Activated naive CD4-positive, alpha-beta T cell treated with anti-CD3 and anti-CD28 coated beads, Interleukin-2, amount 50 U/mL, for 24 hours (primary cell): ENCODE results near the gene PSKH1.

Source experiments
- H3K27ac Mint-ChIP-seq: one replicate; pipeline ENCODE4 v1.8.0; 2021; ENCODE audit warnings: mild to moderate bottlenecking, mixed read lengths
- H3K27me3 Mint-ChIP-seq: one replicate; pipeline ENCODE4 v1.8.0; 2021; ENCODE audit warnings: mixed read lengths
- H3K36me3 Mint-ChIP-seq: one replicate; pipeline ENCODE4 v1.8.0; 2021; ENCODE audit warnings: mixed read lengths
- H3K4me1 Mint-ChIP-seq: one replicate; pipeline ENCODE4 v1.8.0; 2021; ENCODE audit warnings: mixed read lengths
- H3K4me3 Mint-ChIP-seq: one replicate; pipeline ENCODE4 v1.8.0; 2021; ENCODE audit warnings: mild to moderate bottlenecking, mixed read lengths
- H3K9me3 Mint-ChIP-seq: one replicate; pipeline ENCODE4 v1.8.0; 2021; ENCODE audit warnings: mixed read lengths

Gene PSKH1

DNA sequence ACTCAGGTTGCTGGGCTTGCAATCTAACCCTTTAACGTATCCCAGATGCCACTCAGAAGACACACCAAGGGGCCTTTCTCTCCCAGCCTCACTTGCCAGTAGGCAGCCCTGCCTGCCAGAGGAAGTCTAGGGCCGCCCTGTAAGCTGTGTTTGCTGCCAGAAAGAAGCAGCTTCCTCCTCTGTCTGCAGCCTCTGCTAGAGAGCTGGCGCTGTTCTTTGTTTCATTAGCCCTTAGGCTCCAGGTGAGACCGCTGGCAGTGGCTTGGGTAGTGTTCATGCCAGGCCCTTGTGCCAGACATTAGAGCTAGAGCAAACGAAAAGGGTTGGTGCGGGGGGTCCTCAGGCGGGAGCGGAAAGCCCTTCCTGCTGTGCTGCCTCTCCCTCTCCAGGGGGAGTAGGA is 29.7 kb downstream of the PSKH1 start:
- peak overlapping the region; percentile 68 for H3K27ac Mint-ChIP-seq
- H3K27me3 Mint-ChIP-seq = no peaks in the 10 kb centered on the region
- peaks cover 17% of the 10 kb centered on the region for H3K4me1 Mint-ChIP-seq
- no peaks in the 10 kb centered on the region for H3K36me3 Mint-ChIP-seq
- H3K4me3 Mint-ChIP-seq = no peak overlapping the region
- no peaks in the 10 kb centered on the region for H3K9me3 Mint-ChIP-seq

- Mint-ChIP-seq H3K9me3 (no peaks in the 10 kb centered on the region), H3K27ac (no peak overlapping the region), H3K4me1 (peaks cover 18% of the 10 kb centered on the region), H3K4me3 (no peak overlapping the region), H3K27me3 (no peaks in the 10 kb centered on the region), H3K36me3 (no peaks in the 10 kb centered on the region)
Measured at GRCh38 chr16:67923414-67924116, 30.5 kb downstream of the PSKH1 start.

DNA sequence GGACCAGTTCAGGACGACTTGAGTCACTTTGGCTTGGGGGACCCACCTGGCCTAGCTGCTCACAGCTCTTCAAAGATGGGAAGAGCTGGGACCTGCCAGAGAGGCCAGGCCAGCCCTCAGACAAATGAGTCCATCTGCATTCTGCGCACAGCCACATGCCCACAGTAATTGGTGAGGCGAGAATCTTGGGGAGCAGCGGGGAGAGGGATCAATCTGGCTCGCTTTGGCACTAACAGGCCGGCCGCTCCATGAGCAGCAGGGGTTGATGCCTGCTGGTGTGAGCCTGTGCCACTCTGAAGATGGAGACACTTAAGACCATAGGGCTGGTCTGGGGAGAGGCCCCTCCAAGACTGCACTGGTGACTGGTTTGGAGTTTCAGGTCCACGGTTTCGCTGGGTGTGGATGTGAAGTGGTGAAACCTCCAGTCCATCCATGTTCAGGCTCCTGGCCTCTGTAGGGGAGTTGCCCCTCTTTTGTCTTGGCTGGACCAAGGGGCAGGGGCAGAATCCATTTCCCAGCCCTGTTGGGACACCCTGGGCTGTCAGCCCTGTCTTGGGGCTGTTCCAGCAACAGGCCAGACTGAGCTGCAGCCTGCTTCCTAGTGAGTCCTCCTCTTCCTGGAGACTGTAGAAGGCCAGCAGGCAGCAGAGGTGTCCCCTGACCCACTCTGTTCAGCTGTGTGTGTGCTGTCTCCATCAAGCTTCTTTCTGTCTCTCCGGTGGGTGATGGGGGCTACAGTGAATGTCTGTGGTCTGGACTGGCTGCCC is 31.3 kb downstream of the PSKH1 start:
- H3K27ac Mint-ChIP-seq = peak overlapping the region; percentile 62
- no peaks in the 10 kb centered on the region for H3K36me3 Mint-ChIP-seq
- H3K4me1 Mint-ChIP-seq = peaks cover 19% of the 10 kb centered on the region
- no peaks in the 10 kb centered on the region for H3K27me3 Mint-ChIP-seq
- H3K9me3 Mint-ChIP-seq = no peaks in the 10 kb centered on the region
- H3K4me3 Mint-ChIP-seq = no peak overlapping the region

DNA sequence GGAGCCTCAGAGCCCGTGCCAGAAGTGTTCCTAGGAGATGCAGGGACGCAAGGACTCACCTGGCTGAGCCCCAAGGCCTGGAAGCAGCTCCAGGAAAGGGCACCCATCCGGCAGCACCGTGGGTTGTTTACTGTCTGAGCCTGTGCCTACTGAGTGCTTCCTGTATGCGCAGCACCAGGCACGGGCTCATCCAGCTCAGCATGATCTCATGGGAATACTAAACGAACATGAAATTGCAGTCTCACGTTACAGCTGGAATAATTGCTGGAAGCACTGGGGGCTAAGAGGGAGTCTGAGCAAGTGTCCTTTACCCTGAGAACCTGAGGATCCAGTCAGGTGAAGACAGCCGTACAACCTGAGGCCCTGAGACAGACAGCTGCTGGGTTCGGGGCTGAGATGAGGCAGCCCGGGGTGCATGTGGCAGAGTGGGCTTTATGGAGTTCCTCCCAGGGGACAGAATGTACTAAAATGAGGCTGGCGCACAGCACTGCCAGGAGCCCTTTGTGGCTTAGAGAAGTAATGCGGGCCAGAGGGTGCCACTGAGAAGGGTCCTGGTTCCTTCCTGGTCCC is 33.2 kb downstream of the PSKH1 start:
- Mint-ChIP-seq H3K4me1 (peaks cover 19% of the 10 kb centered on the region), H3K27me3 (no peaks in the 10 kb centered on the region), H3K27ac (peak overlapping the region; percentile 51), H3K4me3 (no peak overlapping the region), H3K9me3 (no peaks in the 10 kb centered on the region), H3K36me3 (no peaks in the 10 kb centered on the region)

DNA sequence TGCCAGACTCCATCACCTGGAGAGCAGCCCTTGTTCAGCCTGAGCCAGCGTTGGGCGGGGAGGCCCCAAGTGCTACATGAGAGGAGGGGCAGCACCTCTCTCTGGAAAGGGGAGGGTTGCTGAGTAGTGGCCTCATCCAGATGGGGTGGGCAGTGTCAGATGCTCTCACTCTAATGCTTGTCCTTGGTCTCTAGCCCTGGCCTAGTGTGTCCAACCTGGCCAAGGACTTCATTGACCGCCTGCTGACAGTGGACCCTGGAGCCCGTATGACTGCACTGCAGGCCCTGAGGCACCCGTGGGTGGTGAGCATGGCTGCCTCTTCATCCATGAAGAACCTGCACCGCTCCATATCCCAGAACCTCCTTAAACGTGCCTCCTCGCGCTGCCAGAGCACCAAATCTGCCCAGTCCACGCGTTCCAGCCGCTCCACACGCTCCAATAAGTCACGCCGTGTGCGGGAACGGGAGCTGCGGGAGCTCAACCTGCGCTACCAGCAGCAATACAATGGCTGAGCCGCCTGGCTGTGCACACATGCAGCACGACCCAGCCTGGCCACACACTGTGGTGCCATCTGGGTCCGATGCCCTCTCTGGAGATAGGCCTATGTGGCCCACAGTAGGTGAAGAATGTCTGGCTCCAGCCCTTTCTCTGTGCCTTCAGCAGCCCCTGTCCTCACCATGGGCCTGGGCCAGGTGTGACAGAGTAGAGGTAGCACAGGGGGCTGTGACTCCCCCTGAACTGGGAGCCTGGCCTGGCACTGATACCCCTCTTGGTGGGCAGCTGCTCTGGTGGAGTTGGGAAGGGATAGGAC is 34.3 kb downstream of the PSKH1 start:
- Mint-ChIP-seq H3K36me3 (no peaks in the 10 kb centered on the region), H3K27ac (no peak overlapping the region)

DNA sequence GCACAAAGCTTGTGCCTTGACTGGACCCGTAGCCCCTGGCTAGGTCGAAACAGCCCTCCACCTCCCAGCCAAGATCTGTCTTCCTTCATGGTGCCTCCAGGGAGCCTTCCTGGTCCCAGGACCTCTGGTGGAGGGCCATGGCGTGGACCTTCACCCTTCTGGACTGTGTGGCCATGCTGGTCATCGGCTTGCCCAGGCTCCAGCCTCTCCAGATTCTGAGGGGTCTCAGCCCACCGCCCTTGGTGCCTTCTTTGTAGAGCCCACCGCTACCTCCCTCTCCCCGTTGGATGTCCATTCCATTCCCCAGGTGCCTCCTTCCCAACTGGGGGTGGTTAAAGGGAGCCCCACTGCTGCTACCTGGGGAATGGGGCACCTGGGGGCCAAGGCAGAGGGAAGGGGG is 35.1 kb downstream of the PSKH1 start:
- H3K4me3 Mint-ChIP-seq = no peak overlapping the region
- H3K36me3 Mint-ChIP-seq = no peaks in the 10 kb centered on the region
- H3K4me1 Mint-ChIP-seq = peaks cover 9% of the 10 kb centered on the region
- no peaks in the 10 kb centered on the region for H3K9me3 Mint-ChIP-seq
- no peaks in the 10 kb centered on the region for H3K27me3 Mint-ChIP-seq
- H3K27ac Mint-ChIP-seq = no peak overlapping the region

More for the DNA sequence above, 34.3 kb downstream of the PSKH1 start:
- Mint-ChIP-seq H3K4me3 (no peak overlapping the region), H3K27me3 (no peaks in the 10 kb centered on the region), H3K4me1 (peaks cover 11% of the 10 kb centered on the region), H3K9me3 (no peaks in the 10 kb centered on the region)

DNA sequence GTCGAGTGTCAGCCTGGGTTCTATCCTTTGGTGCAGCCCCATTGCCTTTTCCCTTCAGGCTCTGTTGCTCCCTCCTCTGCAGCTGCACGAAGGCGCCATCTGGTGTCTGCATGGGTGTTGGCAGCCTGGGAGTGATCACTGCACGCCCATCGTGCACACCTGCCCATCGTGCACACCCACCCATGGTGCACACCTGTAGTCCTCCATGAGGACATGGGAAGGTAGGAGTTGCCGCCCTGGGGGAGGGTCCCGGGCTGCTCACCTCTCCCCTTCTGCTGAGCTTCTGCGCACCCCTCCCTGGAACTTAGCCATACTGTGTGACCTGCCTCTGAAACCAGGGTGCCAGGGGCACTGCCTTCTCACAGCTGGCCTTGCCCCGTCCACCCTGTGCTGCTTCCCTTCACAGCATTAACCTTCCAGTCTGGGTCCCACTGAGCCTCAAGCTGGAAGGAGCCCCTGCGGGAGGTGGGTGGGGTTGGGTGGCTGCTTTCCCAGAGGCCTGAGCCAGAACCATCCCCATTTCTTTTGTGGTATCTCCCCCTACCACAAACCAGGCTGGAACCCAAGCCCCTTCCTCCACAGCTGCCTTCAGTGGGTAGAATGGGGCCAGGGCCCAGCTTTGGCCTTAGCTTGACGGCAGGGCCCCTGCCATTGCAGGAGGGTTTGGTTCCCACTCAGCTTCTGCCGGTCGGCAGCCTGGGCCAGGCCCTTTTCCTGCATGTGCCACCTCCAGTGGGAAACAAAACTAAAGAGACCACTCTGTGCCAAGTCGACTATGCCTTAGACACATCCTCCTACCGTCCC is 35.7 kb downstream of the PSKH1 start:
- peaks cover 9% of the 10 kb centered on the region for H3K4me1 Mint-ChIP-seq
- H3K36me3 Mint-ChIP-seq = peaks cover 1% of the 10 kb centered on the region
- no peak overlapping the region for H3K4me3 Mint-ChIP-seq
- H3K27me3 Mint-ChIP-seq = no peaks in the 10 kb centered on the region
- no peak overlapping the region for H3K27ac Mint-ChIP-seq
- no peaks in the 10 kb centered on the region for H3K9me3 Mint-ChIP-seq

DNA sequence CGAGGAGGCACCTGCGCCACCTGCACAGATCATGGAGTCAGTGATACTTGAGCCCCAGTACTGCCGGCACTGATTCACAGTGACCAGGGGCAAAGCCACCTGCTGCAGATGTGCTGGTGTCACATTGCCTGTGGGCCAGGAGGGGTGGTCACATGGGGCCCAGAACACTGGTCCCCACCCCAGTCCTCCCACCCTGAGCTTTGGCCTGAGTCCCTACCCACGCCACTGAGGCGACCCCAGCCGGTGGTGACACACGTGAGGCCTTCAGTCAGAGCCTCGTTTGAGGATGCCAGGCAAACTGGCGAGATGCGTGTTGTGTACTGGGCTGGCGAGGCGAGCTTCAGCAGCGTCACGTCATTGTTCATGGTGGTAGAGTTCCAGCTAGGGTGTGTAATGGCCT is 37.1 kb downstream of the PSKH1 start:
- Mint-ChIP-seq H3K4me3 (no peak overlapping the region), H3K27ac (no peak overlapping the region), H3K4me1 (peaks cover 22% of the 10 kb centered on the region), H3K36me3 (peaks cover 4% of the 10 kb centered on the region), H3K27me3 (no peaks in the 10 kb centered on the region), H3K9me3 (no peaks in the 10 kb centered on the region)

DNA sequence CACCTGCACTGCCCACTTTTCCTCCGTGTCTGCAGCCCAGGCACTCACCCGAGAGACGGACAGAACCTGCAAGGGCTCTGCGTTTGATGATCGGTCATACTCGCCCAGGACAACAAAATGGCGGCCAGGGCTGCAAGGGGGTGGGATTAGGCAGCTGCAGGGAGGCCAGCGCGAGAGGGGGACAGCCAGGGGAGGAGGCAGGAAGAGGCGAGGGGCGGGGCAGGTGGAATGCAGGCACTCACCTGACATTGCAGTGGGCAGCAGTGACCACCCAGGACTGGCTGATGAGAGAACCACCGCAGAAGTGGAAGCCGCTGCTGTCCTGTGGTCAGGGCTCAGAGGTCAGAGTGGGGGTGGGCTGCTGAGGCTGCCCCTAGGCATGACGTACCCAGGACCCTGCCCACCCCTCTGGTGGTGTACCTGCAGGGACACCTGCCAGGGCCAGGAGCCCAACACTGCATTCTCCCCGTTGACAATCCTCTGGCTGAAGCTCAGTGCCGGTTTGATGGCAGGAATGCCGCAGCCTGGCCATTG is 37.7 kb downstream of the PSKH1 start:
- H3K27me3 Mint-ChIP-seq = no peaks in the 10 kb centered on the region
- H3K36me3 Mint-ChIP-seq = peaks cover 6% of the 10 kb centered on the region
- no peaks in the 10 kb centered on the region for H3K9me3 Mint-ChIP-seq
- H3K4me1 Mint-ChIP-seq = peaks cover 27% of the 10 kb centered on the region
- no peak overlapping the region for H3K27ac Mint-ChIP-seq
- H3K4me3 Mint-ChIP-seq = no peak overlapping the region

- Mint-ChIP-seq H3K36me3 (peaks cover 7% of the 10 kb centered on the region), H3K4me1 (peaks cover 30% of the 10 kb centered on the region), H3K27me3 (no peaks in the 10 kb centered on the region), H3K9me3 (no peaks in the 10 kb centered on the region), H3K27ac (peak within 1 kb of the TSS; percentile 17), H3K4me3 (no peak within 1 kb of the TSS)
Measured at GRCh38 chr16:67931712-67932461, 38.8 kb downstream of the PSKH1 start, which contains the start of gene CTRL. Gene CTRL, minus strand, starts transcription at chr16:67931862. Its CDS starts 10 bp downstream, at chr16:67931852.

- Mint-ChIP-seq H3K27me3 (no peaks in the 10 kb centered on the region), H3K36me3 (peaks cover 7% of the 10 kb centered on the region), H3K27ac (no peak overlapping the region), H3K9me3 (no peaks in the 10 kb centered on the region), H3K4me3 (no peak overlapping the region), H3K4me1 (peaks cover 35% of the 10 kb centered on the region)
Measured at GRCh38 chr16:67932462-67932840, 39.4 kb downstream of the PSKH1 start.

- no peaks in the 10 kb centered on the region for H3K9me3 Mint-ChIP-seq
- peak overlapping the region; percentile 44 for H3K4me3 Mint-ChIP-seq
- peaks cover 28% of the 10 kb centered on the region for H3K4me1 Mint-ChIP-seq
- peaks cover 7% of the 10 kb centered on the region for H3K36me3 Mint-ChIP-seq
- H3K27me3 Mint-ChIP-seq = no peaks in the 10 kb centered on the region
- H3K27ac Mint-ChIP-seq = peak overlapping the region; percentile 30
Measured at GRCh38 chr16:67933805-67934204, 40.8 kb downstream of the PSKH1 start.

DNA sequence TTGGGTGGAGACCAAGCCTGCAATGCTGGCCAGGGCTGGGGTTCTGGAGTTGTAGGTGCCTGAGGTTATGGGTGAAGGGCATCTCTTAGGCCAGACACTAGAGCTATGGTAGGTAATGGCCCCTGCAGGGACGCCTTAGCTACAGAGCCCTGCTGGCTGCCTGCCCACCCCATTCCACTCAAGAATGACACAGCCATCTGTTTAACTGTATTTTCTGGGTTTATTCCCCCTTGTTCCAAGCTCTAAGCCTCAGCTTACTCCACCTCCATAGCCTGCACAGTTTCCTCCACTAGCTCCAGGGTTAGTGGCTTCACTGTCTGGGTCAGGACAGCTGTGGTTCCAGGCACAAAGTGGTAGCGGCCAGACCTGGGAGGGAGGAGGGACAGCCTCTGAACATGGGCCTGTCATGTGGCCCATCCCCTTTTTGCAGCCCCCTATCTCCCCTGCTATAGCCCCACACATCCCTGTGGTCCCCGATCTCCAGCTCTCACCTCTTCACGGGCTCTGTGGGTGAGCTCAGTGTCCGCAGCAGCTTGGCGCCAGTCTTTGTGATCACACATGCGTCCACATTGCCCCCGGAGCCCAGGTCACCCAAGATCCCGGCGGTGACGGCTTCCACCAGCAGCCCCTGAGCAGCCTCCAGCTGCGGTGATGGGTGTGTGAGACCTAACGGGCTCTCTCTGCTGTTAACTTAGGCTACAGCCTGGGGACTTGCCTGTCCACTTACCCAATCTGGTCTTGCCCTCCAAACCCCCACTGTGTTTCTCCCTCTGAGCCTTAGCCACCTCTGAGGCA is 41.4 kb downstream of the PSKH1 start:
- Mint-ChIP-seq H3K4me3 (peak overlapping the region; percentile 100), H3K27ac (peak overlapping the region; percentile 99), H3K9me3 (no peaks in the 10 kb centered on the region), H3K4me1 (peaks cover 34% of the 10 kb centered on the region), H3K36me3 (peaks cover 7% of the 10 kb centered on the region), H3K27me3 (no peaks in the 10 kb centered on the region)

- Mint-ChIP-seq H3K27me3 (no peaks in the 10 kb centered on the region), H3K4me1 (peaks cover 40% of the 10 kb centered on the region), H3K4me3 (peak overlapping the region; percentile 100), H3K27ac (peak overlapping the region; percentile 99), H3K9me3 (no peaks in the 10 kb centered on the region), H3K36me3 (peaks cover 7% of the 10 kb centered on the region)
Measured at GRCh38 chr16:67935101-67935401, 42.0 kb downstream of the PSKH1 start.
